ENCODE results near the gene SPAG8. TPM values are rescaled to one million over a fixed set of nuclear protein-coding genes. Genes with fewer than 3 reads are reported as not detected.

SPAG8 gene
- total RNA-seq, 2 experiments from 2014 or later, result 0.81 to 1.3 TPM

DNA sequence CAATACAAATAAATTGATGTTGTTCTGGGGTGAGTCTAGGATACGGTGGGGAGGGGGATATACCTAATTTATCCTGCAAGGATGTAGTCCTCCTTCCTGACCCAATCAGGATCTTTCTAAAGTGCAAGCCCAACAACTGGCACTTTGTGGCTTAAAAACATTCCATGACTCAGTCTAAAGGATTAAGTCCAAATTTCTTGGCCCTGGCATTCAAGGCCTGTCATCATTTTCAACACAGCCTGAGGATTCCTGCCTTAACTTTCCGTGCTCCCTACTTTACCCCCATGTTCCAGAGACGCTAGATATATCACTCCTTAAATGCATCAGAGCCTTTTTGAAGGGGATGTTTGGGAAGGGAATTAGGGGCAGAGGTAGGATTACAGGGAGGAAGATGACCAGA lies 15.4 kb upstream of the SPAG8 start:
- Mint-ChIP-seq H3K27ac (no peak overlapping the region), H3K4me1 (ENCODE audit: low read depth) (peaks cover 36% of the 10 kb centered on the region), H3K27me3 (no peaks in the 10 kb centered on the region), H3K4me3 (peak overlapping the region; percentile 68), H3K36me3 (ENCODE audit: low read depth) (no peaks in the 10 kb centered on the region), H3K9me3 (no peaks in the 10 kb centered on the region)
- H3K36me3 ChIP-seq (ENCODE audit: insufficient read depth, low read length), result no peaks in the 10 kb centered on the region
- ChIA-PET POLR2A (no interaction called here), CTCF (no interaction called here)
- no peak overlapping the region for H3K27ac ChIP-seq (ENCODE audit: low read depth in 1 of 2, low read length in 2 of 2)
- no peak overlapping the region for H3K4me3 ChIP-seq (ENCODE audit: low read length)
- ATAC-seq (ENCODE audit: poor library complexity) (no peak), DNase-seq (no peak)
- H3K9me3 ChIP-seq (ENCODE audit: control insufficient read depth in 1 of 2, insufficient read depth in 1 of 2, low read length in 2 of 2), result no peaks in the 10 kb centered on the region
- no peaks in the 10 kb centered on the region for H3K27me3 ChIP-seq (ENCODE audit: control insufficient read depth in 1 of 2, insufficient read depth in 2 of 2, low read length in 2 of 2)
- TF ChIP-seq CTCF (IDR thresholded peaks at IDR 0.05), result no peak
- peaks cover 25% of the 10 kb centered on the region for H3K4me1 ChIP-seq (ENCODE audit: insufficient read depth, low read length)
- intact Hi-C loops (cut with DNase I, micrococcal nuclease), result loop anchor here (5.0 kb wide), 3 partner anchors 55 to 220 kb away; partner anchors contain the start of genes CCDC107 (in 1 of the 2), RMRP (in 1 of the 2) and TESK1 (in 1 of the 2)

GRCh38 chr9:35826071-35826701 lies 14.1 kb upstream of the SPAG8 start:
- ATAC-seq (ENCODE audit: poor library complexity) (peak; percentile 42), DNase-seq (peak in 5 of 14 experiments; percentile 25 to 78 (median 63))
- Histone ChIP-seq H3K9me3 (ENCODE audit: control insufficient read depth in 1 of 2, insufficient read depth in 1 of 2, low read length in 2 of 2) (no peaks in the 10 kb centered on the region), H3K4me3 (ENCODE audit: low read length) (no peak overlapping the region), H3K4me1 (ENCODE audit: insufficient read depth, low read length) (peaks cover 25% of the 10 kb centered on the region), H3K36me3 (ENCODE audit: insufficient read depth, low read length) (no peaks in the 10 kb centered on the region), H3K27ac (ENCODE audit: low read depth in 1 of 2, low read length in 2 of 2) (no peak overlapping the region), H3K27me3 (ENCODE audit: control insufficient read depth in 1 of 2, insufficient read depth in 2 of 2, low read length in 2 of 2) (no peaks in the 10 kb centered on the region)
- no peaks in the 10 kb centered on the region for H3K27me3 Mint-ChIP-seq
- peak overlapping the region; percentile 12 for H3K27ac Mint-ChIP-seq
- intact Hi-C loops (cut with DNase I, micrococcal nuclease), result loop anchor here (1.0 to 5.0 kb wide), 4 partner anchors 36 to 219 kb away; partner anchors contain the start of genes CCDC107 (in 1 of the 2), RMRP (in 1 of the 2) and TESK1 (in 1 of the 2)
- no peaks in the 10 kb centered on the region for H3K9me3 Mint-ChIP-seq
- ChIA-PET POLR2A (interaction anchor here (0.6 to 2.1 kb wide), 3 partner anchors 12 to 56 kb away, joined by 3 to 10 read pairs (median 5); partner anchors contain the start of genes HINT2 and SPAG8), CTCF (interaction anchor here (0.8 to 2.1 kb wide), 13 partner anchors 9 to 134 kb away, joined by 3 to 12 read pairs (median 5); partner anchors contain the start of genes HINT2 and SPAG8)
- H3K36me3 Mint-ChIP-seq (ENCODE audit: low read depth), result no peaks in the 10 kb centered on the region
- TF ChIP-seq CTCF (IDR thresholded peaks at IDR 0.05), result peak; percentile 75
- peak overlapping the region; percentile 78 for H3K4me3 Mint-ChIP-seq
- H3K4me1 Mint-ChIP-seq (ENCODE audit: low read depth), result peaks cover 34% of the 10 kb centered on the region

DNA sequence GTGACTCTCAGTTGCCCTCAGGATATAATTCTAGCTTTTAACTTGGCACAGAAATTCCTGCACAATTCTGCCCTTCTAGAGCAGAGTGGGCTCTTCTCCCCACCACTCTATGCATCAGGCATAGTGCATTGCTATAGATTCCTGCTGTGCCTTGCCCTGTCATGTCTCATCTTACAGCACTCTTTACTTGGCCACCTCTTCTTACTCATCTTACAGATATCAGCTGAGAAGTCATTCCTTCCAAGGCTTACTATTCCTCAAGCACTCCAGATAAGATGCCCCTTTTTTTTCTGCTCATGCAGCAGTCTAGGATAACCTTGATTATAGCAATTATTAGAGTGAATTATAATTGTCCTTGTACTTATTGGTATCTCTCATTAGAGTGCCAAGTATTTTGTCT lies 10.9 kb upstream of the SPAG8 start:
- Mint-ChIP-seq H3K9me3 (no peaks in the 10 kb centered on the region), H3K27ac (no peak overlapping the region), H3K27me3 (no peaks in the 10 kb centered on the region), H3K36me3 (ENCODE audit: low read depth) (no peaks in the 10 kb centered on the region), H3K4me1 (ENCODE audit: low read depth) (peaks cover 6% of the 10 kb centered on the region), H3K4me3 (no peak overlapping the region)
- Histone ChIP-seq H3K36me3 (ENCODE audit: insufficient read depth, low read length) (no peaks in the 10 kb centered on the region), H3K9me3 (ENCODE audit: control insufficient read depth in 1 of 2, insufficient read depth in 1 of 2, low read length in 2 of 2) (no peaks in the 10 kb centered on the region), H3K27ac (ENCODE audit: low read depth in 1 of 2, low read length in 2 of 2) (no peak overlapping the region), H3K4me3 (ENCODE audit: low read length) (no peak overlapping the region), H3K4me1 (ENCODE audit: insufficient read depth, low read length) (peaks cover 9% of the 10 kb centered on the region), H3K27me3 (ENCODE audit: control insufficient read depth in 1 of 2, insufficient read depth in 2 of 2, low read length in 2 of 2) (no peaks in the 10 kb centered on the region)
- no peak for DNase-seq
- no peak for ATAC-seq (ENCODE audit: poor library complexity)
- ChIA-PET CTCF (interaction anchor here (0.7 to 1.3 kb wide), 2 partner anchors 34 to 219 kb away, joined by 3 read pairs; no protein-coding TSS in a partner anchor), POLR2A (no interaction called here)
- intact Hi-C loops (cut with DNase I, micrococcal nuclease), result loop anchor here in 1 of 2 experiments (5.0 kb wide), 1 partner anchor 1441 kb away; no protein-coding TSS in a partner anchor
- no peak for TF ChIP-seq CTCF (IDR thresholded peaks at IDR 0.05)
